Nephron progenitor cell (in vitro differentiated cells): ENCODE measurements around the gene CNTNAP2.

Source experiments
- DNase-seq: peaks from one replicate; pipeline ENCODE4 v3.0.0; 2021
- H3K27ac Mint-ChIP-seq: 2 replicates; pipeline ENCODE4 v1.8.0; 2021; ENCODE audit warnings: mild to moderate bottlenecking, moderate library complexity, mixed read lengths
- H3K27me3 Mint-ChIP-seq: 2 replicates; pipeline ENCODE4 v1.8.0; 2021; ENCODE audit warnings: mild to moderate bottlenecking, low read depth, mixed read lengths; ENCODE audit not compliant: poor library complexity
- H3K36me3 Mint-ChIP-seq: 2 replicates; pipeline ENCODE4 v1.8.0; 2021; ENCODE audit warnings: low read depth, mixed read lengths
- H3K4me1 Mint-ChIP-seq: 2 replicates; pipeline ENCODE4 v1.8.0; 2021; ENCODE audit warnings: mixed read lengths
- H3K4me3 Mint-ChIP-seq: 2 replicates; pipeline ENCODE4 v1.8.0; 2021; ENCODE audit warnings: mild to moderate bottlenecking, moderate library complexity, mixed read lengths
- H3K9me3 Mint-ChIP-seq: 2 replicates; pipeline ENCODE4 v1.8.0; 2021; ENCODE audit warnings: mild to moderate bottlenecking, moderate library complexity, mixed read lengths
- CTCF ChIP-seq: fragments of 200-600 bp; sonication (generic); IDR thresholded peaks from 2 replicates; pipeline ENCODE4 v1.5.0; 2021; ENCODE audit warnings: antibody characterized with exemption

Gene CNTNAP2

DNA sequence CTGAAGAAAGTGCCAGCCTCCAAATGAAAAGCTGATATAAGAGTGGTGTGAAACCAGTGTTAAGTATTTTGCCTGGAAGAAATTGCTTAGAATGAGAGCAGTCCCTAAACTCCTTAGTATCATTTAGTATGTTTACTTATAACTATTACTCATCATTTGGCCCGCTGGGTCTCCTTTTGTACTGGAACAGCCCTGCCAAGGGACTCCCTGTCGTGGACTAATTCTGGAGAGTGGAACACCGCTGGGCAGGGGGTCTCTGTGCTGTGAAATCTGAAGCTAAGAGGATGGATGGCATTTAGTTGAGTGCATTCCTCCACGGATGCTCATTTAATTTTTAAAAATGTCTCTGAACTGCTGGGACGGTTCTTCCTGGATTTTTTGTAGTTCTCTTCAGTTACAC is 1584.1 kb downstream of the CNTNAP2 start:
- Mint-ChIP-seq H3K27me3 (no peaks in the 10 kb centered on the region), H3K36me3 (peaks cover 2% of the 10 kb centered on the region), H3K4me1 (peaks cover 8% of the 10 kb centered on the region), H3K9me3 (peaks cover 25% of the 10 kb centered on the region), H3K4me3 (no peak overlapping the region), H3K27ac (no peak overlapping the region)
- DNase-seq, result no peak
- TF ChIP-seq CTCF, result no peak

GRCh38 chr7:147707926-147708325 is 1591.3 kb downstream of the CNTNAP2 start:
- peaks cover 4% of the 10 kb centered on the region for H3K27me3 Mint-ChIP-seq
- peaks cover 3% of the 10 kb centered on the region for H3K4me1 Mint-ChIP-seq
- no peak for TF ChIP-seq CTCF
- no peak for DNase-seq
- H3K4me3 Mint-ChIP-seq, result no peak overlapping the region
- peaks cover 46% of the 10 kb centered on the region for H3K9me3 Mint-ChIP-seq
- no peak overlapping the region for H3K27ac Mint-ChIP-seq
- H3K36me3 Mint-ChIP-seq, result peaks cover 4% of the 10 kb centered on the region

- H3K4me3 Mint-ChIP-seq, result no peak overlapping the region
These were observed 1592.3 kb downstream of the CNTNAP2 start for GRCh38 chr7:147708871-147709270.

GRCh38 chr7:147711447-147711846 is 1594.8 kb downstream of the CNTNAP2 start:
- no peak overlapping the region for H3K27ac Mint-ChIP-seq
- H3K9me3 Mint-ChIP-seq, result peaks cover 21% of the 10 kb centered on the region
- no peaks in the 10 kb centered on the region for H3K4me1 Mint-ChIP-seq
- H3K36me3 Mint-ChIP-seq, result no peaks in the 10 kb centered on the region
- DNase-seq, result no peak
- H3K4me3 Mint-ChIP-seq, result no peak overlapping the region
- peaks cover 4% of the 10 kb centered on the region for H3K27me3 Mint-ChIP-seq
- TF ChIP-seq CTCF, result no peak

More at GRCh38 chr7:147708871-147709270, 1592.3 kb downstream of the CNTNAP2 start:
- DNase-seq, result no peak
- TF ChIP-seq CTCF, result no peak
- H3K27me3 Mint-ChIP-seq, result peaks cover 4% of the 10 kb centered on the region
- H3K9me3 Mint-ChIP-seq, result peaks cover 45% of the 10 kb centered on the region
- peaks cover 4% of the 10 kb centered on the region for H3K36me3 Mint-ChIP-seq
- H3K4me1 Mint-ChIP-seq, result no peaks in the 10 kb centered on the region
- H3K27ac Mint-ChIP-seq, result no peak overlapping the region

DNA sequence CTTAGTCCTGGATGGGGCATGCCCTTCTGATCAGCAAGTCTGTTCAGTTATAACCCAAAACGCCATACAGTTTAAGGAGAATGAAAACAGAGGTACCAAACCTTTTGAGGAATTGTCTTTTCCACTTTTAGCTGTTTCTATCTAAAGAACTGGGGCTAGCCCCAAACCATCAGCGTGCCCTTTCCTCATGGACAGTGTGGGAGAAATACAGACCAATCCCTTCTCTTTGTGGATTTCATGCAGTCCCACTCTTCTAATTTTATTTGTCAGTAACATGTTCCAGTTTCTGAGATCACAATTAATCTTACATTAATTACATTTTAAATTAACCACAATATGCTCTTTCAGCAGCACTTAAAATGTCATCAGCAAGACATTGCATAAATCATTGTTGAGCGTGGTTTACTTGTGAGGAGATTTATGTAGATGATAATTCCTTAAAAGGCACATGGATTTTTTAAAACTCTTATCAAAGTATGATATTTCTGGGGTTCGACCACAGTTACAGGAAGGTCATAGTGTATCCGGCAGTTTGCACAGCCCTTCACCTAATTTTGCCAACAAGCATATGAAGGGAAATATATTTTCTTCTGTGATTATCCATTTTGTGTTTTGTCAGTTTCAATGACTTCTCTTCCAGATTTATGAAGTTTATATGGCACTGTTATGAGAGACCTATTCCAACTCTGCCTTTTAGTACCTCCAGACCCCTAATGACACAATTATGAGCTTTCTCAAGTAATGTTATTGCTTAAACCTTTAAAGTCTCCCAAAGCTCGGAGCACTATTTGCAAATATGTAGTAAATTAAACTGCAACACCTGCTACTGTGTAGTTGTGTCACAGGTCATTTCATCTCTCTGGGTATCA is 1605.6 kb downstream of the CNTNAP2 start:
- TF ChIP-seq CTCF, result no peak
- peaks cover 12% of the 10 kb centered on the region for H3K4me1 Mint-ChIP-seq
- H3K4me3 Mint-ChIP-seq, result no peak overlapping the region
- H3K27me3 Mint-ChIP-seq, result no peaks in the 10 kb centered on the region
- DNase-seq, result no peak
- H3K9me3 Mint-ChIP-seq, result no peaks in the 10 kb centered on the region
- H3K27ac Mint-ChIP-seq, result no peak overlapping the region
- H3K36me3 Mint-ChIP-seq, result no peaks in the 10 kb centered on the region

GRCh38 chr7:147723536-147723935 is 1606.9 kb downstream of the CNTNAP2 start:
- H3K36me3 Mint-ChIP-seq, result no peaks in the 10 kb centered on the region
- DNase-seq, result no peak
- TF ChIP-seq CTCF, result no peak
- no peaks in the 10 kb centered on the region for H3K9me3 Mint-ChIP-seq
- H3K4me1 Mint-ChIP-seq, result peaks cover 12% of the 10 kb centered on the region
- H3K27me3 Mint-ChIP-seq, result no peaks in the 10 kb centered on the region
- H3K27ac Mint-ChIP-seq, result no peak overlapping the region
- H3K4me3 Mint-ChIP-seq, result no peak overlapping the region
